Keratinocyte (primary cell): ENCODE data around the gene PNMA6E.

Experiments used
- EZH2 ChIP-seq: IDR thresholded peaks from one replicate; pipeline ENCODE4 v1.6.1; 2012; ENCODE audit warnings: inconsistent platforms, mild to moderate bottlenecking, low read length, moderate library complexity
- TF ChIP-seq, protein P1 (sequence below), 3 experiments: IDR thresholded peaks in 1 of 3; conservative IDR thresholded peaks in 1 of 3; optimal IDR thresholded peaks in 1 of 3; 2 replicates in 2 of 3; 3 replicates in 1 of 3; pipeline versions ENCODE3 to v1.5.1; 2011; ENCODE audit warnings: low read length in 3 of 3, mild to moderate bottlenecking in 3 of 3, moderate library complexity in 2 of 3, control low read depth in 1 of 3, inconsistent platforms in 1 of 3; ENCODE audit not compliant: insufficient read depth in 2 of 3; ENCODE audit errors: extremely low read depth in 1 of 3

DNA sequence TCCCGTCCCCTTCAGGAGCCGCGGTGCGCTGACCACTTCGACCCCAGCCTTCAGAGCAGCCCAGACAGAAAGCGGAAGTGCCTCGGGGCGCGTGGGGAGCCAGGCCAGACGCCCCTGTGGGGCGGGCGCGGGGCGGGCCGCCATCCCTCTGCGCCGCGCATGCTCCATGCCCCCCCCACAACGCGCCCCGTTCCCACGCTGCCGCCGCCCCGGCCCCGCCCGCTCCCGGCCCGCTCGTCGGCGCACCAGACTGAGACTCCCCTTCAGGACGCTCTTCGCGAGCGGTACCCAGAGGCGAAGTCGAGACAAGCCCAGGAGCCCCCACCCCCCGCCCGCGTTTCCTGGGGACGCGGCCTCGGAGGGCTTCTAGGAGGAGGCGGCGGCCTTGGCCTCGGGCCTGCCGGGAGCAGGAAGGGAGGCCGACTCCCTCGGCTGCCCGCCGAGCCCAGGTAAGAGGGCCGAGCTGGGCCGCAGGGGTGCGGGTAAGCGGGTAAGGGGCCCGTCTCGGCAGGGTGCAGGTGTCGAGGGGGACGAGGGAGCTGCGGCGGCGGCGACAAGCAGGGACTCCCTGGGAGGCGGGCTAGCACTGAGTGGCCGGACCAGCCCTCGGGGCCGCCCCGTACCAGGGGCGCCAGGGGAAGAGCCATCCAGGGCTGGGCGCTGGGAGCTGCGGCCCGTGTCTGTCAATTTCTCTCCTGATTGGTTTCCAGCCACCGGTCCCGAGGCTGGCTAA lies 10.3 kb upstream of the PNMA6E start, which contains the start of gene ZFP92:
- TF ChIP-seq, protein P1, sequence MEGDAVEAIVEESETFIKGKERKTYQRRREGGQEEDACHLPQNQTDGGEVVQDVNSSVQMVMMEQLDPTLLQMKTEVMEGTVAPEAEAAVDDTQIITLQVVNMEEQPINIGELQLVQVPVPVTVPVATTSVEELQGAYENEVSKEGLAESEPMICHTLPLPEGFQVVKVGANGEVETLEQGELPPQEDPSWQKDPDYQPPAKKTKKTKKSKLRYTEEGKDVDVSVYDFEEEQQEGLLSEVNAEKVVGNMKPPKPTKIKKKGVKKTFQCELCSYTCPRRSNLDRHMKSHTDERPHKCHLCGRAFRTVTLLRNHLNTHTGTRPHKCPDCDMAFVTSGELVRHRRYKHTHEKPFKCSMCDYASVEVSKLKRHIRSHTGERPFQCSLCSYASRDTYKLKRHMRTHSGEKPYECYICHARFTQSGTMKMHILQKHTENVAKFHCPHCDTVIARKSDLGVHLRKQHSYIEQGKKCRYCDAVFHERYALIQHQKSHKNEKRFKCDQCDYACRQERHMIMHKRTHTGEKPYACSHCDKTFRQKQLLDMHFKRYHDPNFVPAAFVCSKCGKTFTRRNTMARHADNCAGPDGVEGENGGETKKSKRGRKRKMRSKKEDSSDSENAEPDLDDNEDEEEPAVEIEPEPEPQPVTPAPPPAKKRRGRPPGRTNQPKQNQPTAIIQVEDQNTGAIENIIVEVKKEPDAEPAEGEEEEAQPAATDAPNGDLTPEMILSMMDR (optimal IDR thresholded peaks at IDR 0.05 in 1 of 3, IDR thresholded peaks at IDR 0.05 in 1 of 3, conservative IDR thresholded peaks at IDR 0.05 in 1 of 3; ENCODE audit: extremely low read depth in 1 of 3, insufficient read depth in 2 of 3, low read length in 3 of 3), result no peak
- TF ChIP-seq EZH2, result no peak
